Breast epithelium (tissue), 3 donors: Measurements from ENCODE around the gene CTSL.

Experiments used
- CTCF ChIP-seq, 3 donors: fragments of 450-650 bp; IDR thresholded peaks; one replicate each; pipeline ENCODE4 v1.5.1; 2016 to 2017; ENCODE audit warnings: antibody characterized with exemption in 3 of 3, mild to moderate bottlenecking in 3 of 3, moderate library complexity in 3 of 3
- POLR2A ChIP-seq: fragments of 450-650 bp; IDR thresholded peaks from one replicate; pipeline ENCODE4 v1.6.1; 2016; ENCODE audit warnings: antibody characterized with exemption, mild to moderate bottlenecking, moderate library complexity
- POLR2AphosphoS5 ChIP-seq, 3 donors: sonication (generic); formaldehyde crosslinking; IDR thresholded peaks; one replicate each; pipeline ENCODE4 v1.6.1; 2017; ENCODE audit warnings: antibody characterized with exemption in 3 of 3

- no peak for TF ChIP-seq CTCF (IDR thresholded peaks at IDR 0.05)
- no peak for TF ChIP-seq POLR2AphosphoS5 (IDR thresholded peaks at IDR 0.05)
- TF ChIP-seq POLR2A: no peak
These were observed 15.4 kb downstream of the CTSL start for GRCh38 chr9:87741326-87741725.
